ENCODE data around the gene DDX10.

GRCh38 chr11:108669286-108669685, 4.4 kb downstream of the DDX10 start:
- TF ChIP-seq CTCF (IDR thresholded peaks at IDR 0.05) (no peak), POLR2A (IDR thresholded peaks at IDR 0.05) (no peak)

All from adrenal gland (tissue), 5 donors.